SK-N-MC (cell line): ENCODE results near the gene SCN4A.
"Not testable (repeated sequence)": the region's sequence is repeated elsewhere in the genome, so short reads cannot be mapped to it uniquely, and the experiment has no call there.

ENCODE experiments used
- DNase-seq: peaks from one replicate; pipeline ENCODE4 v3.0.0-alpha.2; 2011; ENCODE audit warnings: low read depth, low spot score
- H3K27ac ChIP-seq: fragments of 200-600 bp; sonication (generic); 2 replicates; pipeline ENCODE4 v1.5.1; 2016; ENCODE audit warnings: mixed run types
- H3K36me3 ChIP-seq: fragments of 200-600 bp; sonication (generic); 2 replicates; pipeline ENCODE4 v1.6.1; 2017; ENCODE audit warnings: antibody characterized with exemption, low read length, mixed read lengths; ENCODE audit not compliant: insufficient read depth
- H3K4me3 ChIP-seq: fragments of 200-600 bp; sonication (generic); 2 replicates; pipeline ENCODE4 v1.5.1; 2016
- H3K9ac ChIP-seq: fragments of 200-600 bp; sonication (generic); 2 replicates; pipeline ENCODE4 v1.8.0; 2017; ENCODE audit warnings: mixed run types, mixed read lengths; ENCODE audit not compliant: insufficient read length
- H3K9me3 ChIP-seq: fragments of 200-600 bp; sonication (generic); 2 replicates; pipeline ENCODE4 v1.6.1; 2017; ENCODE audit warnings: low read depth, mild to moderate bottlenecking, antibody characterized with exemption, low read length, moderate library complexity, mixed read lengths
- EZH2 ChIP-seq: fragments of 200-600 bp; sonication (generic); IDR thresholded peaks from one replicate; pipeline ENCODE4 v1.6.1; 2017; ENCODE audit warnings: antibody characterized with exemption
- FOXP2 ChIP-seq: optimal IDR thresholded peaks from 2 replicates; pipeline ENCODE3; 2011; ENCODE audit warnings: mild to moderate bottlenecking, moderate library complexity; ENCODE audit not compliant: insufficient read depth; ENCODE audit errors: extremely low read length, control extremely low read depth
- POLR2AphosphoS5 ChIP-seq: IDR thresholded peaks from 2 replicates; pipeline ENCODE4 v1.6.1; 2012; ENCODE audit warnings: mild to moderate bottlenecking, low read depth, low read length, borderline replicate concordance

The SCN4A gene

DNA sequence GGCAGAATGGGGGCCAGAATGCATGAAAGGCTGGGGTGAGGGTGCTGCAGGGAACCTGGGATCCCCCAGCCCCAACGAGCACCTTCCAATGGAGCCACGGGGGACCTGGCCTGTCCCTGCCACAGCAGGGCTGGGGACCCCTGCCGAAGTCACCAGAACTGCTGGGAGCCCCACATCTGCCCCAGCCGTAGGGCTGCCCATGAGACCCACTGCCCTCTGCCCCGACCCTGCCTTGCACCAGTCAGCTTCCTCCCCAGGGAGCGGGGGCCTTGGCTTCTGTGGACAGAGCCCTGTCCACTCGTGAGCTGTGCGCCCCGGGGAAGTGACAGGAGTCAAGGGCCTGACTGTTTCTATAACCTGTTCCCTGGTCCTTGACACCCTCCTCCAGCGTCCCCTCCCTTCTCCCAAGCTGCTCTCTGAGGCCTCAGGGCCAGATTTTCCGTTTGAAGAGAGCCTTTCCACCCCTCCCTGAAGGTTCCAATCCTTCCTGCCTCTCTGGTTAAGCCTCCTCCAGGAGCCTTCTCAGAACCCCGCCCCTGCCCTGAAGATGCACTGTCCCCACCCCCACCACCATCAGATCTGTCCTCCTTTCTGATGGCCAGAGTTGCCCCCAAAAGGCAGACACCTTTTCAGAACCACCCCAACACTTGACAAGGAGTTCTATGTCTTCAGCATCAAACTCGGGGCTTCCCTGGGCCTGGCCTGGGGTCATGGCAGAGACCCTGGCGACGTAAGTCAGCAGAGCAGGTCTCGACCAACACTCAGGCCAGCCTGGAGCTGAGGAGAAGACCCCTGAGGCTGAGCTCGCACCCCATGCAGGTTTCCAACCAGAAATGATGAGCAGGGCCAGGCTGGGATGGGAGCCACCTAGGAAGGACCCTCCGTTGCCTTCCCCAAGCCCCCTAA is 14.8 kb upstream of the SCN4A start:
- Histone ChIP-seq H3K9me3 (no peaks in the 10 kb centered on the region), H3K27ac (no peak overlapping the region), H3K4me3 (no peak overlapping the region), H3K36me3 (no peaks in the 10 kb centered on the region), H3K9ac (no peak overlapping the region)
- no peak for DNase-seq
- TF ChIP-seq EZH2 (no peak), POLR2AphosphoS5 (no peak), FOXP2 (no peak)

DNA sequence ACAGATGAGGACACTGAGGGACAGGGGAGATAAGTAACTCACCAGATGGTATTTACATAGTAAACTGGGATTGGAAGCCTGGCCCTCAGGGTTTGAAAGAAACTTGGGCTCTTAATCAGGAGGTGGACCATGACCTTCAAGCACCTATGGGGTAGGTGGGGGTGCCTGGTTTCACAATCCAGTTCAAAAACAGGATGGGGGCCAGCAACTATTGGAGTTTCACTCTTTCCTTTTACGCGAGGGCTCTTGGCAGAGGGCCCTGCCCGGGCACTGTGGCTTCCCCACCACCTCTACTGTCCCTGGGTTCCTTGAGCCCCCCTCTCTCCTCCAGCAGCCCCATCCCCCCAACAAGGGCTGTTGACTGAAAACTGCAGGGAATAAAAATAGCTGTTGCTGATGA is 14.1 kb upstream of the SCN4A start:
- H3K9ac ChIP-seq, result no peak overlapping the region
- TF ChIP-seq FOXP2, result no peak
- no peak for TF ChIP-seq EZH2
- TF ChIP-seq POLR2AphosphoS5, result no peak
- no peak overlapping the region for H3K4me3 ChIP-seq
- H3K36me3 ChIP-seq, result no peaks in the 10 kb centered on the region
- DNase-seq, result no peak
- H3K9me3 ChIP-seq, result no peaks in the 10 kb centered on the region
- no peak overlapping the region for H3K27ac ChIP-seq

DNA sequence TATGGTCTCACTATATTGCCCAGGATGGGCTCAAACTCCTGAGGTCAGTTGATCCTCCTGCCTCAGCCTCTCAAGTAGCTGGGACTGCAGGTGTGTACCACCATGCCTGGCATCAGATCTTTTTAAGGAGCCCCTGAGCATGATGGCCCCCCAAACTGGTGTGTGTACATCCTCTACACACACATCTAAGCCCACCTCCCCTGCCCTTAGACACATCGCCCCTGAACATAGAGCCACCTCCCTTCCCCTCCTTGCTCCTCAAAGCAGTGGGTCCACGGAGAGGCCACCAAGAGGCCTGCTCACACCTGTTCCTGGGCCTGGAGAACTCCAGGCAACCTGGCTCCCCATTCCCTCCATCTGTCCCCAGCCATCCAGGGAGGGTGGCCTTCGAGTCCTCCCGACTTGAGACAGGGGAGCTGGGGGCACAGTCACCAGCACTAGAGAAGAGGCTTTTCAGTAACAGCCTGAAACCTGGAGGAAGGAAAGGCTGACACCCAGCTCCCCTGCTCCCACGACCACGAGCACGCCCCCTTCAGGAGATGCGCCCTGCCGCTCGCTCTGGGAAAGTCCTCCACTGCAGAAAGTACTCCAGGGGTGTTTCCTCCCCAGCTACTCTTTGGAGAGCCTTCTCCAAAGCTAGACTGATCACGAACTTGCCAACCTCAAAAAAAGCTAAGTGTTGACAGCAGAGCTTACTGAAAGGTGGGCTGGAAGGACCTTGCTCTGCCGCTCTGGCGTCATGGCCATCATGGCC is 12.8 kb upstream of the SCN4A start:
- no peak overlapping the region for H3K27ac ChIP-seq
- H3K9ac ChIP-seq, result no peak overlapping the region
- H3K9me3 ChIP-seq, result no peaks in the 10 kb centered on the region
- DNase-seq, result no peak
- no peak overlapping the region for H3K4me3 ChIP-seq
- H3K36me3 ChIP-seq, result no peaks in the 10 kb centered on the region
- TF ChIP-seq POLR2AphosphoS5 (no peak), FOXP2 (no peak), EZH2 (no peak)

DNA sequence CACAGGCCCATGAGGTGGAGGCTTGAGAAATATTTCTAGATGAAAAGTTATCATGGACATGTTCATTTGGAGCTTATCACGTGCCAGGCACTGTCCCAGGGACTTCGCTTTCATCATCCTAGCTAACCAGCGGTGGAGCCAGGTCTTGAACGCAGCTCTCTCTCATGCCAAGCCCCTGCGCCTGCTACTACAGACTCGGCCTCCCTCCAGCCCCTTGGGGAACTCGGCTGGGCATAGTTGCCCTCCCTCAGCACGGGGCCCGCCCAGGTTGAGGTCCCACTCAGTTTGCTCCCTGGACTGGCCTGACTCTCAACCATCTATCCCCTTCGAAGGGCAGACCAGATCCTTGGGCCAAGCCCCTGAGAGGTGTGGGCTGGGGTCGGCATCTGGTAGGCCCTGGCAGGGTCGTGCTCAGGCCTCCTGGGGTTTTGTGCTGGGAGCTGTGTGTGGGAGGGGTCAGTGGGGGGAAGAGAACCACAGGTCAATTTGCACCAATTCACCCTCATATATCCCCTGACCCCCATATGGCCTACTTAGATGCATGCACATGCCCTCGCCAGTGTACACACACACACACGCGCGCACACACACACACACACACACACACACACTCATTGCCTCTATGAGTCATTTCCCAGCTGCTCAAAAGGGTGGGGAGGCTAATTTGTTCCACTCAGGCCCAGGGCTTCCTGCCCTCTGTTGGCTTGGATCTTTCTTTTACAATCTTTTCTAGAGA is 12.1 kb upstream of the SCN4A start:
- TF ChIP-seq EZH2, result no peak
- TF ChIP-seq FOXP2, result no peak
- no peak for TF ChIP-seq POLR2AphosphoS5
- no peak for DNase-seq
- Histone ChIP-seq H3K27ac (no peak overlapping the region), H3K4me3 (no peak overlapping the region), H3K9ac (no peak overlapping the region), H3K36me3 (no peaks in the 10 kb centered on the region), H3K9me3 (no peaks in the 10 kb centered on the region)

DNA sequence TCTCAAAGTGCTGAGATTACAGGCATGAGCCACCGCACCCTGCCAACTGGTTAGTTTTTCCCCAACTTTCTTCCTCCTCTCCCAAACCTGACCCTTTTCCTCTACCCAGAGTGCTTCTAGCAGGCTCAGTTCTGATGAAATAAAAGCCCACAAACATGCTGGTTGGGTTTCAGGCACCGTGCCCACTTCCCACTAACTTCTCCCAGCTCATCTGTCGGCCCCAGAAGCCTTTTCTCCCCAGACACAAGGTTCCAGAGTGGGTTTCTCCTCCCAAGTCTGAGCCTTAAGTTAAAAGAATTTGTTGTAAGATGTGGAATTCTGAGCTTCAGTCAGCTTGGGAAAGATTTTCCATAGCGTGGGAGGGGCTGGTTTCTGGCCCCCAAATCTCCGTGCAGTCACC is 11.5 kb upstream of the SCN4A start:
- no peak overlapping the region for H3K27ac ChIP-seq
- no peaks in the 10 kb centered on the region for H3K36me3 ChIP-seq
- DNase-seq, result no peak
- no peaks in the 10 kb centered on the region for H3K9me3 ChIP-seq
- no peak for TF ChIP-seq FOXP2
- no peak for TF ChIP-seq EZH2
- no peak for TF ChIP-seq POLR2AphosphoS5
- no peak overlapping the region for H3K9ac ChIP-seq
- H3K4me3 ChIP-seq, result no peak overlapping the region

DNA sequence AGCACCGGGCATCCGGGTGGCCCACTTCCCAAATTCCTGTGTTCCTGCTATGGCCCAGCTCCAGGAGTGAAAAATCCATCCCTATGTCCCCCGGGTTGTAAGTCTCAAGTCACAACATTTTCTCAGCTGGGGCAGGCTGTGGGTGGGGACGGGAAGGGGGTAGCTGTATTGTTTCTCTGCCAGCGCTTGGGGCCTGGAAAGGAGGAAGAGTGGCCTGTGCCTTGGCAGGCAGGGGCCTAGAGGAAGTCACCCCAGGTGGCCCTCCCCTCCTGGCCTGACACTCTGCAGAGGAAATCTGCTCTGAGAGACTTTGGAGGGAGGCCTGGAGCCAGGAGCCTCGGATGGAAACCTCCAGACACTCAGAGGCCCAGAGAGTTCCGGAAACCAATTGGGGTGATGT is 10.6 kb upstream of the SCN4A start:
- no peak for TF ChIP-seq FOXP2
- no peak for TF ChIP-seq EZH2
- TF ChIP-seq POLR2AphosphoS5, result no peak
- H3K27ac ChIP-seq, result no peak overlapping the region
- H3K36me3 ChIP-seq, result no peaks in the 10 kb centered on the region
- H3K4me3 ChIP-seq, result no peak overlapping the region
- H3K9ac ChIP-seq, result no peak overlapping the region
- no peaks in the 10 kb centered on the region for H3K9me3 ChIP-seq
- no peak for DNase-seq

DNA sequence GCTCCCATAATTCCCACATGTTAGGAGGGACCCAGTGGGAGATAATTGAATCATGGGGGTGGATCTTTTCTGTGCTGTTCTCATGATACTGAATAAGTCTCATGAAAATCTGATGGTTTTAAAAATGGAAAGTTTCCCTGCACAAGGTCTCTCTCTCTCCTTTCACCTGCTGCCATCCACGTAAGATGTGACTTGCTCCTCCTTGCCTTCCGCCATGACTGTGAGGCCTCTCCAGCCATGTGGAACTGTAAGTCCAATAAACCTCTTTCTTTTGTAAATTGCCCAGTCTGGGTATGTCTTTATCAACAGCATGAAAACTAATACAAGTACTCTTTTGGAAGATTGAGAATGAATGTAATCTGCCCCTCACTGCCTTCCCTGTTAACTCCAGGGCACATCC is 9.9 kb upstream of the SCN4A start:
- H3K9ac ChIP-seq, H3K27ac ChIP-seq, H3K4me3 ChIP-seq, H3K9me3 ChIP-seq, DNase-seq, H3K36me3 ChIP-seq: not testable (repeated sequence)
